ENCODE measurements around the gene FBXO28.
"Not testable (repeated sequence)": the region's sequence is repeated elsewhere in the genome, so short reads cannot be mapped to it uniquely, and the experiment has no call there.

The FBXO28 gene

GRCh38 chr1:224193319-224193966, 79.5 kb downstream of the FBXO28 start:
- no peak overlapping the region for H3K27ac Mint-ChIP-seq
- no peak overlapping the region for H3K4me3 Mint-ChIP-seq
- no peaks in the 10 kb centered on the region for H3K9me3 Mint-ChIP-seq
- H3K36me3 Mint-ChIP-seq (ENCODE audit: low read depth), result peaks cover 46% of the 10 kb centered on the region
- H3K27me3 Mint-ChIP-seq (ENCODE audit: low read depth), result no peaks in the 10 kb centered on the region
- DNase-seq (ENCODE audit: low spot score), result no peak
- H3K4me1 Mint-ChIP-seq (ENCODE audit: low read depth), result peaks cover 29% of the 10 kb centered on the region

GRCh38 chr1:224196813-224197600, 83.1 kb downstream of the FBXO28 start:
- no peak overlapping the region for H3K4me3 Mint-ChIP-seq

GRCh38 chr1:224198572-224198971, 84.7 kb downstream of the FBXO28 start:
- no peak for DNase-seq (ENCODE audit: low spot score)
- Mint-ChIP-seq H3K4me3 (no peak overlapping the region), H3K9me3 (no peaks in the 10 kb centered on the region), H3K36me3 (ENCODE audit: low read depth) (peaks cover 16% of the 10 kb centered on the region), H3K27ac (no peak overlapping the region), H3K27me3 (ENCODE audit: low read depth) (no peaks in the 10 kb centered on the region), H3K4me1 (ENCODE audit: low read depth) (peaks cover 9% of the 10 kb centered on the region)

More at GRCh38 chr1:224196813-224197600, 83.1 kb downstream of the FBXO28 start:
- Mint-ChIP-seq H3K4me1 (ENCODE audit: low read depth) (peaks cover 16% of the 10 kb centered on the region), H3K27ac (no peak overlapping the region), H3K27me3 (ENCODE audit: low read depth) (no peaks in the 10 kb centered on the region), H3K9me3 (no peaks in the 10 kb centered on the region), H3K36me3 (ENCODE audit: low read depth) (peaks cover 27% of the 10 kb centered on the region)
- no peak for DNase-seq (ENCODE audit: low spot score)

- H3K9me3 Mint-ChIP-seq, result no peaks in the 10 kb centered on the region
- DNase-seq (ENCODE audit: low spot score), result no peak
- peaks cover 8% of the 10 kb centered on the region for H3K36me3 Mint-ChIP-seq (ENCODE audit: low read depth)
- peaks cover 9% of the 10 kb centered on the region for H3K4me1 Mint-ChIP-seq (ENCODE audit: low read depth)
- no peak overlapping the region for H3K27ac Mint-ChIP-seq
- no peaks in the 10 kb centered on the region for H3K27me3 Mint-ChIP-seq (ENCODE audit: low read depth)
- no peak overlapping the region for H3K4me3 Mint-ChIP-seq
These were observed 85.8 kb downstream of the FBXO28 start for GRCh38 chr1:224199679-224200078.

GRCh38 chr1:224201383-224201782, 87.5 kb downstream of the FBXO28 start:
- Mint-ChIP-seq H3K27ac (no peak overlapping the region), H3K4me3 (no peak overlapping the region), H3K4me1 (ENCODE audit: low read depth) (peaks cover 12% of the 10 kb centered on the region), H3K9me3 (no peaks in the 10 kb centered on the region), H3K36me3 (ENCODE audit: low read depth) (no peaks in the 10 kb centered on the region), H3K27me3 (ENCODE audit: low read depth) (no peaks in the 10 kb centered on the region)
- no peak for DNase-seq (ENCODE audit: low spot score)

GRCh38 chr1:224201853-224202252, 87.9 kb downstream of the FBXO28 start:
- peaks cover 12% of the 10 kb centered on the region for H3K4me1 Mint-ChIP-seq (ENCODE audit: low read depth)
- no peaks in the 10 kb centered on the region for H3K27me3 Mint-ChIP-seq (ENCODE audit: low read depth)
- H3K27ac Mint-ChIP-seq, result no peak overlapping the region
- DNase-seq (ENCODE audit: low spot score), result no peak
- no peaks in the 10 kb centered on the region for H3K9me3 Mint-ChIP-seq
- no peaks in the 10 kb centered on the region for H3K36me3 Mint-ChIP-seq (ENCODE audit: low read depth)
- no peak overlapping the region for H3K4me3 Mint-ChIP-seq

- Mint-ChIP-seq H3K4me1 (ENCODE audit: low read depth) (peaks cover 12% of the 10 kb centered on the region), H3K9me3 (no peaks in the 10 kb centered on the region), H3K27me3 (ENCODE audit: low read depth) (no peaks in the 10 kb centered on the region), H3K36me3 (ENCODE audit: low read depth) (no peaks in the 10 kb centered on the region), H3K4me3 (no peak overlapping the region), H3K27ac (no peak overlapping the region)
- no peak for DNase-seq (ENCODE audit: low spot score)
These were observed 89.5 kb downstream of the FBXO28 start for GRCh38 chr1:224203243-224204016.

- H3K27me3 Mint-ChIP-seq (ENCODE audit: low read depth), result no peaks in the 10 kb centered on the region
- peaks cover 12% of the 10 kb centered on the region for H3K4me1 Mint-ChIP-seq (ENCODE audit: low read depth)
- no peaks in the 10 kb centered on the region for H3K36me3 Mint-ChIP-seq (ENCODE audit: low read depth)
- peak overlapping the region; percentile 64 for H3K4me3 Mint-ChIP-seq
- peak overlapping the region; percentile 70 for H3K27ac Mint-ChIP-seq
- H3K9me3 Mint-ChIP-seq, result no peaks in the 10 kb centered on the region
- peak; percentile 44 for DNase-seq (ENCODE audit: low spot score)
These were observed 91.5 kb downstream of the FBXO28 start for GRCh38 chr1:224205438-224205840.

GRCh38 chr1:224205931-224206538, 92.1 kb downstream of the FBXO28 start:
- peaks cover 12% of the 10 kb centered on the region for H3K4me1 Mint-ChIP-seq (ENCODE audit: low read depth)
- not testable (repeated sequence) for H3K36me3 Mint-ChIP-seq (ENCODE audit: low read depth); H3K27me3 Mint-ChIP-seq (ENCODE audit: low read depth); H3K9me3 Mint-ChIP-seq; DNase-seq (ENCODE audit: low spot score)
- peak overlapping the region; percentile 70 for H3K27ac Mint-ChIP-seq
- peak overlapping the region; percentile 64 for H3K4me3 Mint-ChIP-seq

- DNase-seq (ENCODE audit: low spot score), result no peak
- H3K36me3 Mint-ChIP-seq (ENCODE audit: low read depth), result no peaks in the 10 kb centered on the region
- no peak overlapping the region for H3K27ac Mint-ChIP-seq
- H3K4me3 Mint-ChIP-seq, result no peak overlapping the region
- H3K27me3 Mint-ChIP-seq (ENCODE audit: low read depth), result no peaks in the 10 kb centered on the region
- H3K9me3 Mint-ChIP-seq, result no peaks in the 10 kb centered on the region
- H3K4me1 Mint-ChIP-seq (ENCODE audit: low read depth), result peaks cover 2% of the 10 kb centered on the region
These were observed 97.5 kb downstream of the FBXO28 start for GRCh38 chr1:224211206-224211962.

All from T-helper 2 cell treated with Interferon-gamma antibody and Interleukin-4, amounts not matched to agents 5 μg/mL and 100 μg/mL, for 36 hours (primary cell).